Stimulated activated CD8-positive, alpha-beta memory T cell treated with anti-CD3 and anti-CD28 coated beads, Interleukin-4, amount 100 ng/mL, for 1 hour (primary cell): ENCODE measurements around the gene CSMD2.
"Not testable (repeated sequence)": the region's sequence is repeated elsewhere in the genome, so short reads cannot be mapped to it uniquely, and the experiment has no call there.

Source experiments
- DNase-seq, 2 donors: peaks; one replicate each; pipeline ENCODE4 v3.0.0-alpha.2; 2020; ENCODE audit warnings: low read depth in 2 of 2, low spot score in 1 of 2

CSMD2 gene

GRCh38 chr1:34055818-34056217 lies 109.2 kb downstream of the CSMD2 start:
- DNase-seq, result no peak

- DNase-seq, result no peak
These were observed 110.1 kb downstream of the CSMD2 start for GRCh38 chr1:34054920-34055319.

GRCh38 chr1:34053660-34054059 lies 111.4 kb downstream of the CSMD2 start:
- no peak for DNase-seq

GRCh38 chr1:34052565-34052964 lies 112.5 kb downstream of the CSMD2 start:
- DNase-seq, result no peak

- no peak for DNase-seq
These were observed 114.1 kb downstream of the CSMD2 start for GRCh38 chr1:34050709-34051485.

- DNase-seq, result no peak
These were observed 115.0 kb downstream of the CSMD2 start for GRCh38 chr1:34049994-34050393.

GRCh38 chr1:34049477-34049876 lies 115.6 kb downstream of the CSMD2 start:
- no peak for DNase-seq

GRCh38 chr1:34037856-34038255 lies 127.2 kb downstream of the CSMD2 start:
- DNase-seq, result no peak

- no peak for DNase-seq
These were observed 127.9 kb downstream of the CSMD2 start for GRCh38 chr1:34037109-34037508.

GRCh38 chr1:34034036-34034435 lies 131.0 kb downstream of the CSMD2 start:
- no peak for DNase-seq

GRCh38 chr1:34029954-34030353 lies 135.1 kb downstream of the CSMD2 start:
- DNase-seq, result no peak

GRCh38 chr1:34029515-34029914 lies 135.5 kb downstream of the CSMD2 start:
- no peak for DNase-seq

GRCh38 chr1:34028381-34029055 lies 136.5 kb downstream of the CSMD2 start:
- no peak for DNase-seq

GRCh38 chr1:34025675-34026074 lies 139.4 kb downstream of the CSMD2 start:
- no peak for DNase-seq

GRCh38 chr1:34024485-34024884 lies 140.5 kb downstream of the CSMD2 start:
- DNase-seq, result no peak

GRCh38 chr1:34019741-34020552 lies 145.1 kb downstream of the CSMD2 start:
- no peak for DNase-seq

- no peak for DNase-seq
These were observed 146.7 kb downstream of the CSMD2 start for GRCh38 chr1:34018285-34018684.

- DNase-seq, result not testable (repeated sequence)
These were observed 148.7 kb downstream of the CSMD2 start for GRCh38 chr1:34016281-34016680.

GRCh38 chr1:34013958-34014737 lies 150.9 kb downstream of the CSMD2 start:
- DNase-seq, result no peak

- no peak for DNase-seq
These were observed 151.9 kb downstream of the CSMD2 start for GRCh38 chr1:34013136-34013535.

GRCh38 chr1:34009340-34009985 lies 155.6 kb downstream of the CSMD2 start:
- DNase-seq, result no peak
